ENCODE data around the gene RPL31. TPM values are rescaled to one million over a fixed set of nuclear protein-coding genes. Genes with fewer than 3 reads are reported as not detected.
A peak's percentile ranks its signal among the peaks of the same experiment; 100 is the strongest.

RPL31 gene
- total RNA-seq, 1 donor from 2014 or later: 966 TPM

- no peak for DNase-seq (ENCODE audit: low spot score)
Observed at GRCh38 chr2:100975521-100975785, 26.6 kb upstream of the RPL31 start.

- no peak for DNase-seq (ENCODE audit: low spot score)
Observed at GRCh38 chr2:100976061-100976460, 26.0 kb upstream of the RPL31 start.

- DNase-seq (ENCODE audit: low spot score): peak; percentile 48
Observed at GRCh38 chr2:100976645-100977391, 25.3 kb upstream of the RPL31 start.

- DNase-seq (ENCODE audit: low spot score): no peak
Observed at GRCh38 chr2:100977511-100977910, 24.6 kb upstream of the RPL31 start.

- DNase-seq (ENCODE audit: low spot score): peak; percentile 20
Observed at GRCh38 chr2:100978582-100979191, 23.4 kb upstream of the RPL31 start.

- no peak for DNase-seq (ENCODE audit: low spot score)
Observed at GRCh38 chr2:100980046-100980445, 22.0 kb upstream of the RPL31 start.

- no peak for DNase-seq (ENCODE audit: low spot score)
Observed at GRCh38 chr2:100981011-100981410, 21.1 kb upstream of the RPL31 start.

- no peak for DNase-seq (ENCODE audit: low spot score)
Observed at GRCh38 chr2:100982431-100982861, 19.6 kb upstream of the RPL31 start.

- DNase-seq (ENCODE audit: low spot score): no peak
Observed at GRCh38 chr2:100983201-100983600, 18.9 kb upstream of the RPL31 start.

GRCh38 chr2:100983684-100984310 is 18.3 kb upstream of the RPL31 start:
- no peak for DNase-seq (ENCODE audit: low spot score)

- peak; percentile 71 for DNase-seq (ENCODE audit: low spot score)
Observed at GRCh38 chr2:100984892-100985307, 17.2 kb upstream of the RPL31 start.

GRCh38 chr2:100986157-100986556 is 15.9 kb upstream of the RPL31 start:
- DNase-seq (ENCODE audit: low spot score): no peak

GRCh38 chr2:100987536-100987935 is 14.6 kb upstream of the RPL31 start:
- no peak for DNase-seq (ENCODE audit: low spot score)

GRCh38 chr2:100987974-100988373 is 14.1 kb upstream of the RPL31 start:
- no peak for DNase-seq (ENCODE audit: low spot score)

GRCh38 chr2:100988630-100989417 is 13.3 kb upstream of the RPL31 start:
- no peak for DNase-seq (ENCODE audit: low spot score)

- no peak for DNase-seq (ENCODE audit: low spot score)
Observed at GRCh38 chr2:100989666-100990065, 12.4 kb upstream of the RPL31 start.

GRCh38 chr2:100990166-100990565 is 11.9 kb upstream of the RPL31 start:
- no peak for DNase-seq (ENCODE audit: low spot score)

- no peak for DNase-seq (ENCODE audit: low spot score)
Observed at GRCh38 chr2:100990650-100991403, 11.3 kb upstream of the RPL31 start.

GRCh38 chr2:100991404-100991773 is 10.7 kb upstream of the RPL31 start:
- DNase-seq (ENCODE audit: low spot score): no peak

- DNase-seq (ENCODE audit: low spot score): no peak
Observed at GRCh38 chr2:100992262-100992661, 9.8 kb upstream of the RPL31 start.

- DNase-seq (ENCODE audit: low spot score): no peak
Observed at GRCh38 chr2:100993294-100993693, 8.8 kb upstream of the RPL31 start.

Data from mucosa of gallbladder (tissue), 1 donor.